SU-DHL-6 (cell line): ENCODE results near the gene NUTF2.

Experiments used
- H2AFZ ChIP-seq: fragments of 200-600 bp; sonication (generic); 2 replicates; pipeline ENCODE4 v1.6.1; 2014; ENCODE audit warnings: low read depth, mild to moderate bottlenecking, moderate library complexity, mixed read lengths, antibody characterized with exemption, low read length; ENCODE audit not compliant: severe bottlenecking
- H3F3A ChIP-seq: fragments of 200-600 bp; shearing (Covaris generic); 2 replicates; pipeline ENCODE4 v1.6.0; 2016; ENCODE audit warnings: antibody characterized with exemption, mild to moderate bottlenecking; ENCODE audit not compliant: insufficient read depth
- H3K27ac ChIP-seq: fragments of 200-600 bp; sonication (generic); 2 replicates; pipeline ENCODE4 v1.5.1; 2016; ENCODE audit warnings: low read depth, mild to moderate bottlenecking, low read length, moderate library complexity, mixed read lengths
- H3K27me3 ChIP-seq: fragments of 200-600 bp; sonication (generic), shearing (Covaris generic); 2 replicates; pipeline ENCODE4 v1.6.0; 2014; ENCODE audit warnings: mild to moderate bottlenecking, low read length
- H3K36me3 ChIP-seq: fragments of 200-600 bp; sonication (generic); 2 replicates; pipeline ENCODE4 v1.6.1; 2014; ENCODE audit warnings: mild to moderate bottlenecking, low read length, mixed read lengths
- H3K4me2 ChIP-seq: fragments of 300-600, 200-600 bp; shearing (Covaris generic), sonication (generic); 2 replicates; pipeline ENCODE4 v1.6.0; 2014; ENCODE audit warnings: low read length, low read depth, mild to moderate bottlenecking; ENCODE audit not compliant: poor library complexity, severe bottlenecking
- H3K4me3 ChIP-seq: fragments of 200-600 bp; sonication (generic); 2 replicates; pipeline ENCODE4 v1.5.1; 2014; ENCODE audit warnings: antibody characterized with exemption, low read length, mild to moderate bottlenecking, mixed read lengths; ENCODE audit not compliant: insufficient read depth, poor library complexity, severe bottlenecking
- H3K79me2 ChIP-seq: fragments of 200-600 bp; sonication (generic); 2 replicates; pipeline ENCODE4 v1.6.1; 2014; ENCODE audit warnings: mild to moderate bottlenecking, low read length, moderate library complexity; ENCODE audit not compliant: insufficient read depth
- H3K9ac ChIP-seq: fragments of 200-600 bp; sonication (generic); 2 replicates; pipeline ENCODE4 v1.7.0; 2014; ENCODE audit warnings: mild to moderate bottlenecking, low read length
- H3K9me2 ChIP-seq: fragments of 200-600 bp; sonication (generic); replicated peaks from 2 replicates; pipeline ENCODE4 v1.6.1; 2014; ENCODE audit warnings: low read length; ENCODE audit not compliant: insufficient read depth
- H3K9me3 ChIP-seq: fragments of 200-600 bp; sonication (generic); 2 replicates; pipeline ENCODE4 v1.6.1; 2014; ENCODE audit warnings: low read length, mixed read lengths; ENCODE audit not compliant: insufficient read depth
- H4K20me1 ChIP-seq: fragments of 200-600 bp; sonication (generic); 2 replicates; pipeline ENCODE4 v1.6.1; 2014; ENCODE audit warnings: low read depth, mild to moderate bottlenecking, antibody characterized with exemption, low read length, moderate library complexity, mixed read lengths
- EZH2phosphoT487 ChIP-seq: fragments of 200-600 bp; sonication (generic), shearing (Covaris generic); conservative IDR thresholded peaks from 2 replicates; pipeline ENCODE4 v1.6.1; 2018; ENCODE audit warnings: mild to moderate bottlenecking, antibody characterized with exemption, low read length, moderate library complexity, mixed read lengths
- TF ChIP-seq, protein P1 (sequence below): fragments of 200-600 bp; sonication (generic); IDR thresholded peaks from one replicate; pipeline ENCODE4 v1.5.1; 2017; ENCODE audit warnings: antibody characterized with exemption, mild to moderate bottlenecking, low read length, moderate library complexity; ENCODE audit not compliant: insufficient read depth, poor library complexity, severe bottlenecking

Gene NUTF2

DNA sequence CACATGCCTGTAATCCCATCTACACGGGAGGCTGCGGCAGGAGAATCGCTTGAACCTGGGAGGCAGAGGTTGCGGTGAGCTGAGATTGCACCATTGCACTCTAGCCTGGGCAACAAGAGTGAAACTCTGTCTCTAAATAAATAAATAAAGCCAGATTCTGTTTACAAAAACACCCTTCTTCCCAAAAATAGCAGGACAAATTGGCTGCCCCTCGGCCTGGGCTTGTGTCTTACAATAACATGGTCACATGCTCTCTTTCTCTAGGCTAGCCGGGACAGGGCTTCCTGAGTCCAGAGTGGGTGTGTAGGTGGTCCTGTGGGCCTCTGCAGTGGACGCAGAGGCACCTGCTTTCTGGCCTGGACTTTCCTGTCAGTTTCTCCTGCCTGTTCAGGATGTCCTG, 22.9 kb downstream of the NUTF2 start:
- Histone ChIP-seq H3K4me3 (no peak overlapping the region), H3K9me3 (no peaks in the 10 kb centered on the region), H3K9ac (no peak overlapping the region), H3K9me2 (no peaks in the 10 kb centered on the region), H3K27ac (no peak overlapping the region), H4K20me1 (no peaks in the 10 kb centered on the region), H3K36me3 (no peaks in the 10 kb centered on the region), H3K79me2 (peaks cover 20% of the 10 kb centered on the region), H3F3A (peaks cover 21% of the 10 kb centered on the region), H2AFZ (no peak overlapping the region), H3K27me3 (no peaks in the 10 kb centered on the region), H3K4me2 (no peak overlapping the region)
- TF ChIP-seq, protein P1, sequence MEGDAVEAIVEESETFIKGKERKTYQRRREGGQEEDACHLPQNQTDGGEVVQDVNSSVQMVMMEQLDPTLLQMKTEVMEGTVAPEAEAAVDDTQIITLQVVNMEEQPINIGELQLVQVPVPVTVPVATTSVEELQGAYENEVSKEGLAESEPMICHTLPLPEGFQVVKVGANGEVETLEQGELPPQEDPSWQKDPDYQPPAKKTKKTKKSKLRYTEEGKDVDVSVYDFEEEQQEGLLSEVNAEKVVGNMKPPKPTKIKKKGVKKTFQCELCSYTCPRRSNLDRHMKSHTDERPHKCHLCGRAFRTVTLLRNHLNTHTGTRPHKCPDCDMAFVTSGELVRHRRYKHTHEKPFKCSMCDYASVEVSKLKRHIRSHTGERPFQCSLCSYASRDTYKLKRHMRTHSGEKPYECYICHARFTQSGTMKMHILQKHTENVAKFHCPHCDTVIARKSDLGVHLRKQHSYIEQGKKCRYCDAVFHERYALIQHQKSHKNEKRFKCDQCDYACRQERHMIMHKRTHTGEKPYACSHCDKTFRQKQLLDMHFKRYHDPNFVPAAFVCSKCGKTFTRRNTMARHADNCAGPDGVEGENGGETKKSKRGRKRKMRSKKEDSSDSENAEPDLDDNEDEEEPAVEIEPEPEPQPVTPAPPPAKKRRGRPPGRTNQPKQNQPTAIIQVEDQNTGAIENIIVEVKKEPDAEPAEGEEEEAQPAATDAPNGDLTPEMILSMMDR: no peak
- TF ChIP-seq EZH2phosphoT487: no peak

DNA sequence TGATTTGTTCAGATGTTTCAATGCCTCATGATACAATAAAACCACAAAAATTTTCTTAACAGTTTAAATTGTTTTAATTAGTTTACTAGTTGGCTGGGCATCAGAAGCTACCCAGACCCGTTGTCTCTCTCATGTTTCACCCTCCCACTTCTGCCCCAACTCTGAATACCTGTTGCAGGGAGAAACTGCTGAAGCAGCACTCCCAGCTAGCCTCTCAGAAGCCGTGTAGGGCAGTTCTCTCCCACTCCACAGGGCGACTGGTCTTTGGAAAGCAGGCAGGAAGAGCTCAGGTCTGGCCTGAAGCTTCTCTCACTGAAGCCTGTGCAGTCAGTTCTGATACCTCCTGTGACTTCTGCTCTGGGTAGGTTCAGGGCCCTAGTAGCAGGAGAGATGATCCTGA, 24.5 kb downstream of the NUTF2 start:
- H2AFZ ChIP-seq: no peak overlapping the region
- no peaks in the 10 kb centered on the region for H3K36me3 ChIP-seq
- no peaks in the 10 kb centered on the region for H3K9me3 ChIP-seq
- H3K9ac ChIP-seq: no peak overlapping the region
- no peak overlapping the region for H3K4me3 ChIP-seq
- no peaks in the 10 kb centered on the region for H3K27me3 ChIP-seq
- H3K79me2 ChIP-seq: peaks cover 33% of the 10 kb centered on the region
- H4K20me1 ChIP-seq: no peaks in the 10 kb centered on the region
- H3K9me2 ChIP-seq: no peaks in the 10 kb centered on the region
- H3K4me2 ChIP-seq: no peak overlapping the region
- H3F3A ChIP-seq: peaks cover 21% of the 10 kb centered on the region
- TF ChIP-seq EZH2phosphoT487: no peak
- TF ChIP-seq, protein P1: no peak
- H3K27ac ChIP-seq: no peak overlapping the region

DNA sequence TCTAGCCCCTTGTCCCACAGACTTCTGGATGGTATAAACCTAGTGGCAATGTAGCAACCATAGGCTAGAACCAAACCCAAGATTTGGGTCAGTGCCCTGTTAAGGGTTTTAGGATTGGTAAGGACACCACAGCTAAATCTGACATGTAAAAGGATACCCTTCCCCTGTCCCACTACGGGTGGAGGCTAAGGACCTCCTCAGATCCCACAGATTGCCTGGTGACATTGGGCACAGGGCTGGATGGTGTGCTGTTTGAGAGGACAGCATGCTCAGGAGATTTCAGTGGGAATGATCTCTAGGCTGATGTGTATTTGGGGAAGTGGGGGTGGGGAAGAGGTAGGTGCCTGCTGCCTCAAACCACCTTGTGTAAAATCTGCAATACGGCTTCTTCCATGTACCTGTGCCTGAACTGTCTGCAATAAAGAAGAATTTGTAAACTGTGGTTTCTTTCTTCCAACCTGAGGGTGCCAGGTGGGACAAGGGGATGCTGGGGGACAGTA, 25.4 kb downstream of the NUTF2 start:
- no peaks in the 10 kb centered on the region for H3K36me3 ChIP-seq
- H3K4me3 ChIP-seq: no peak overlapping the region
- no peaks in the 10 kb centered on the region for H3K27me3 ChIP-seq
- peak overlapping the region; percentile 47 for H3K27ac ChIP-seq
- peak overlapping the region; percentile 84 for H2AFZ ChIP-seq
- H3K79me2 ChIP-seq: peaks cover 35% of the 10 kb centered on the region
- no peaks in the 10 kb centered on the region for H3K9me2 ChIP-seq
- H4K20me1 ChIP-seq: no peaks in the 10 kb centered on the region
- no peak for TF ChIP-seq EZH2phosphoT487
- TF ChIP-seq, protein P1: no peak
- peak overlapping the region; percentile 90 for H3K9ac ChIP-seq
- peaks cover 21% of the 10 kb centered on the region for H3F3A ChIP-seq
- H3K4me2 ChIP-seq: peak overlapping the region; percentile 85
- H3K9me3 ChIP-seq: no peaks in the 10 kb centered on the region
